Measurements from ENCODE around the gene PLEKHH3. TPM values are rescaled to one million over a fixed set of nuclear protein-coding genes. Genes with fewer than 3 reads are reported as not detected.
A peak's percentile ranks its signal among the peaks of the same experiment; 100 is the strongest.

The PLEKHH3 gene
- polyA plus RNA-seq, 1 of the 3 experiments (the other 2 are of a cell fraction), result 12.8 TPM

DNA sequence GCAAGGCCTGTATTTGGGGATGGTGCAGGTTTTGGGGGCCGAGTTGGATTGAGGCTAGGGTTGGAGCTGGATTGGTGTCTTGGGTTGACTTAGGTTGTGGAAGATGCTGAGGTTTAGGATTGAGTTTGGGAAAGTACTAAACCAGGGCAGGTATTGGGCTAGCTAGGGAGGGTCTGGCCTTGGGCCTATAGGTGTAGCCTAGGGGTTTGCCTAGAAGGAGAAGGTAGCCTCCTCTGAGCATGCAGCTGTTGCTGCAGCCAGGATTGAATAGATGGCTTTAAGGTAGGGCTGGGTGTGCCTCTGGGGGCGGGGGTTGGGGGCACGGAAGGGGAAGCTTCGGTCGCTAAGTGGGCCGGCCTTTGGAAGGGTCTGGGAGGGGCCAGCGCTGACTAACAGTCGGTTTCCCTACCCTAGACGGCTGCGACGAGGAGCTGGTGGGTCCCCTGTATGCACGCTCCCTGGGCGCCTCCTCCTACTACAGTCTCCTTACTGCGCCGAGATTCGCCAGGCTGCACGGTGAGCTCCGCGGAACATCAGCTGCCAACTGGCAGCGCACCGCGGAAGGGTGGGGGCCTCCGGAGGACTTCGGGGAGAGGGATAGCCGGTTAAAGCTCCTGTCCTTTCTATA is 6.7 kb upstream of the PLEKHH3 start:
- ChIA-PET CTCF (interaction anchor here (0.6 to 4.2 kb wide), 7 partner anchors 17 to 314 kb away, joined by 3 to 47 read pairs (median 4); partner anchors contain the start of gene PSMC3IP), POLR2A (interaction anchor here (1.1 to 2.6 kb wide), 4 partner anchors 7 to 105 kb away, joined by 3 to 16 read pairs (median 4); partner anchors contain the start of gene PSMC3IP)
- Histone ChIP-seq H3F3A (replicated peaks; ENCODE audit: insufficient read depth) (peaks cover 26% of the 10 kb centered on the region), H3K9me3 (no peaks in the 10 kb centered on the region), H3K36me3 (replicated peaks in 1 of 2; ENCODE audit: control insufficient read depth in 1 of 2, insufficient read depth in 2 of 2, low read length in 1 of 2) (peaks cover 1 to 21% of the 10 kb centered on the region in 2 experiments), H3K9ac (peak overlapping the region; percentile 64), H3K9me2 (no peaks in the 10 kb centered on the region), H4K20me1 (ENCODE audit: insufficient read depth) (no peaks in the 10 kb centered on the region), H3K27ac (ENCODE audit: low read depth in 2 of 2, low read length in 1 of 2) (peak overlapping the region; percentile 56 to 92), H3K4me1 (ENCODE audit: control insufficient read depth in 1 of 2, insufficient read depth in 2 of 2, low read depth in 1 of 2, low read length in 1 of 2) (peaks cover 10 to 37% of the 10 kb centered on the region in 2 experiments), H2AFZ (ENCODE audit: low read depth) (no peak overlapping the region; the same call in 1 of the 2 replicates), H3K4me2 (peak overlapping the region; percentile 90), H3K4me3 (ENCODE audit: low read depth in 2 of 2, low read length in 1 of 2) (peak overlapping the region; percentile 65 to 71), H3K27me3 (ENCODE audit: insufficient read depth) (no peaks in the 10 kb centered on the region), H3K79me2 (ENCODE audit: insufficient read depth) (peaks cover 5% of the 10 kb centered on the region)
- TF ChIP-seq ZBTB33 (IDR thresholded peaks at IDR 0.05; ENCODE audit: borderline replicate concordance, low read depth) (no peak), SIN3A (IDR thresholded peaks at IDR 0.05; ENCODE audit: borderline replicate concordance, low read depth, low read length) (no peak), YY1 (IDR thresholded peaks at IDR 0.05; ENCODE audit: low read depth) (no peak), JUND (IDR thresholded peaks at IDR 0.05) (no peak), MXI1 (IDR thresholded peaks at IDR 0.05; ENCODE audit: low read depth, low read length) (no peak), GABPA (IDR thresholded peaks at IDR 0.05; ENCODE audit: low read depth) (no peak), USF2 (IDR thresholded peaks at IDR 0.05; ENCODE audit: borderline replicate concordance, low read depth, low read length) (no peak), RFX5 (IDR thresholded peaks at IDR 0.05; ENCODE audit: low read length) (no peak), SMC3 (IDR thresholded peaks at IDR 0.05; ENCODE audit: low read depth, low read length) (no peak)
- TF ChIP-seq, protein P1, sequence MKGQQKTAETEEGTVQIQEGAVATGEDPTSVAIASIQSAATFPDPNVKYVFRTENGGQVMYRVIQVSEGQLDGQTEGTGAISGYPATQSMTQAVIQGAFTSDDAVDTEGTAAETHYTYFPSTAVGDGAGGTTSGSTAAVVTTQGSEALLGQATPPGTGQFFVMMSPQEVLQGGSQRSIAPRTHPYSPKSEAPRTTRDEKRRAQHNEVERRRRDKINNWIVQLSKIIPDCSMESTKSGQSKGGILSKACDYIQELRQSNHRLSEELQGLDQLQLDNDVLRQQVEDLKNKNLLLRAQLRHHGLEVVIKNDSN (IDR thresholded peaks at IDR 0.05; ENCODE audit: borderline replicate concordance, low read depth), result no peak
- peak; percentile 23 for DNase-seq
- WGBS (ENCODE audit: low lambda C conversion rate), result 93% methylated on average over 20 of the region's 25 CpGs

DNA sequence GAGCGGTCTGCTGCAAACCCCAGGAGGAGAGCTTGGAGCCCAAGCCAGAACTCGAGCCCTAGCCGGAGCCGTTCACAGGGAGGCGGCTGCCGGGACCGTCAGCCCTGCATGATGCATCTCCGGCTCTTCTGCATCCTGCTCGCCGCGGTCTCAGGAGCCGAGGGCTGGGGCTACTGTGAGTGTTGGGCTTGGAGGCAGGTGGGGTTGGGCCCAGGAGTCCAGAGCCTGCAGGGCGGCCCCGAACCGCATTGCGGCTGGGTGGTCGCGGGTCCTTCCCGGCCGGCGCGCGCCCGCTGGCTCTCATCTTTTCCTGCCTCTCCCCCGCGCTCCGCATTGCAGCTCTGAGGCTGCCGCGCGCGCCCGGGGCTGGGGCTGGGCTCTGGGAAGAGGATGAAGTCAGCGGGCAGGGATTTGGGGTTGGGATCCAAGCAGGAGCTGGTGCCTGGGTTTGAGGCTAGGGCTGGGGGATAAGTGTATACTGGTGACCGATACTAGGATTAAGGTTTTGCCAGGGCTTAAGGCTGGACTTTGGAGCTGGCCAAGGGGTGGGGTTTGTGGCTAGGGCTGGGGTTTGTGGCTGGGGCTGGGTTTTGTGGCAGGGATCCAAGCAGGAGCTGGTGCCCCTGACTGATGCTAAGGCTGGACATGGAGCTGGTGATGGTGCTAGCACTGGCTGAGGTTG is 6.1 kb upstream of the PLEKHH3 start:
- H3K9me2 ChIP-seq, result no peaks in the 10 kb centered on the region
- peak overlapping the region; percentile 90 for H3K4me2 ChIP-seq
- CTCF ChIA-PET, result interaction anchor here (0.6 to 4.2 kb wide), 7 partner anchors 27 to 314 kb away, joined by 3 to 47 read pairs (median 4); partner anchors contain the start of gene PSMC3IP
- peak overlapping the region; percentile 65 to 71 for H3K4me3 ChIP-seq (ENCODE audit: low read depth in 2 of 2, low read length in 1 of 2)
- H4K20me1 ChIP-seq (ENCODE audit: insufficient read depth), result no peaks in the 10 kb centered on the region
- peaks cover 0 to 20% of the 10 kb centered on the region in 2 experiments for H3K36me3 ChIP-seq (replicated peaks in 1 of 2; ENCODE audit: control insufficient read depth in 1 of 2, insufficient read depth in 2 of 2, low read length in 1 of 2)
- peaks cover 5% of the 10 kb centered on the region for H3K79me2 ChIP-seq (ENCODE audit: insufficient read depth)
- H2AFZ ChIP-seq (ENCODE audit: low read depth), result peak overlapping the region; percentile 87
- peak overlapping the region; percentile 64 for H3K9ac ChIP-seq
- peaks cover 10 to 39% of the 10 kb centered on the region in 2 experiments for H3K4me1 ChIP-seq (ENCODE audit: control insufficient read depth in 1 of 2, insufficient read depth in 2 of 2, low read depth in 1 of 2, low read length in 1 of 2)
- POLR2A ChIA-PET, result interaction anchor here (1.1 to 2.6 kb wide), 4 partner anchors 8 to 105 kb away, joined by 3 to 16 read pairs (median 4); partner anchors contain the start of gene PSMC3IP
- 3% methylated on average over 11 of the region's 34 CpGs for WGBS (ENCODE audit: low lambda C conversion rate)
- peak overlapping the region; percentile 56 to 92 for H3K27ac ChIP-seq (ENCODE audit: low read depth in 2 of 2, low read length in 1 of 2)
- DNase-seq, result peak; percentile 85
- no peaks in the 10 kb centered on the region for H3K27me3 ChIP-seq (ENCODE audit: insufficient read depth)
- peaks cover 28% of the 10 kb centered on the region for H3F3A ChIP-seq (replicated peaks; ENCODE audit: insufficient read depth)
- no peaks in the 10 kb centered on the region for H3K9me3 ChIP-seq
- TF ChIP-seq GATA2 (CRISPR knock-in tag; IDR thresholded peaks at IDR 0.05) (no peak), USF2 (IDR thresholded peaks at IDR 0.05; ENCODE audit: borderline replicate concordance, low read depth, low read length) (no peak), EP300 (IDR thresholded peaks at IDR 0.05; ENCODE audit: borderline replicate concordance in 1 of 2, low read depth in 1 of 2, low read length in 1 of 2) (no peak), SIN3A (IDR thresholded peaks at IDR 0.05; ENCODE audit: borderline replicate concordance, low read depth, low read length) (peak; percentile 25; the same call in 1 of the 2 replicates), JUND (IDR thresholded peaks at IDR 0.05) (no peak), EZH2phosphoT487 (IDR thresholded peaks at IDR 0.05; ENCODE audit: borderline replicate concordance, low read depth) (no peak), TEAD4 (IDR thresholded peaks at IDR 0.05; ENCODE audit: borderline replicate concordance, insufficient read depth) (no peak), ZBTB33 (IDR thresholded peaks at IDR 0.05; ENCODE audit: borderline replicate concordance, low read depth) (no peak), SMC3 (IDR thresholded peaks at IDR 0.05; ENCODE audit: low read depth, low read length) (no peak), RFX5 (IDR thresholded peaks at IDR 0.05; ENCODE audit: low read length) (no peak), TCF12 (IDR thresholded peaks at IDR 0.05) (no peak)
